Measurements from ENCODE around the gene DNAJB14. TPM values are rescaled to one million over a fixed set of nuclear protein-coding genes. Genes with fewer than 3 reads are reported as not detected.

DNAJB14 gene
- total RNA-seq, 1 experiment from 2014 or later: 41.0 TPM

GRCh38 chr4:99861120-99861905 lies 85.1 kb downstream of the DNAJB14 start:
- H3T11ph ChIP-seq (ENCODE audit: low read length): no peak overlapping the region
- H3K18ac ChIP-seq (ENCODE audit: insufficient read length, low read depth, low read length): no peak overlapping the region
- no peaks in the 10 kb centered on the region for H3K36me3 Mint-ChIP-seq (ENCODE audit: insufficient read depth in 1 of 3, low read depth in 3 of 3)
- TF ChIP-seq CTCF (conservative IDR thresholded peaks at IDR 0.05): no peak
- no peaks in the 10 kb centered on the region for H3K79me1 ChIP-seq (ENCODE audit: insufficient read depth, low read depth, low read length, poor library complexity, severe bottlenecking)
- no peaks in the 10 kb centered on the region for H3K9me3 ChIP-seq (ENCODE audit: control insufficient read depth, low read depth, low read length)
- no peak overlapping the region for H2BK20ac ChIP-seq (ENCODE audit: low read depth, low read length, poor library complexity, severe bottlenecking)
- WGBS (ENCODE audit: extremely low coverage, insufficient read length, low lambda C conversion rate): no CpG with 5 or more reads among the region's 5 CpGs
- H3K4me2 ChIP-seq (ENCODE audit: insufficient read depth, insufficient read length, low read length): no peak overlapping the region
- DNase-seq: no peak
- no peak overlapping the region for H3K27ac Mint-ChIP-seq
- no peak overlapping the region for H2AK5ac ChIP-seq (ENCODE audit: insufficient read length, low read length)
- no peaks in the 10 kb centered on the region for H3K23me2 ChIP-seq (ENCODE audit: insufficient read length, low read depth, low read length, poor library complexity, severe bottlenecking)
- H3K4ac ChIP-seq (ENCODE audit: low read depth, low read length): no peak overlapping the region
- H2BK120ac ChIP-seq (ENCODE audit: low read depth, low read length, poor library complexity, severe bottlenecking): no peak overlapping the region
- no peak overlapping the region for H2AFZ ChIP-seq (ENCODE audit: low read length)
- H3K27ac ChIP-seq (ENCODE audit: insufficient read length, low read depth, low read length): no peak overlapping the region
- no peaks in the 10 kb centered on the region for H3K27me3 Mint-ChIP-seq (ENCODE audit: low read depth)
- H3K79me2 ChIP-seq (ENCODE audit: insufficient read depth, low read length): no peaks in the 10 kb centered on the region
- no peaks in the 10 kb centered on the region for H3K4me1 ChIP-seq (ENCODE audit: insufficient read depth, low read length)
- H2BK15ac ChIP-seq (ENCODE audit: low read depth, low read length): no peak overlapping the region
- no peaks in the 10 kb centered on the region for H4K20me1 ChIP-seq (ENCODE audit: control insufficient read depth, insufficient read depth, insufficient read length)
- no peak overlapping the region for H4K91ac ChIP-seq (ENCODE audit: insufficient read length, low read depth, low read length)
- no peak overlapping the region for H3K23ac ChIP-seq (ENCODE audit: insufficient read length, low read depth, low read length)
- H4K8ac ChIP-seq (replicated peaks; ENCODE audit: insufficient read length, low read depth, low read length): no peak overlapping the region
- no peaks in the 10 kb centered on the region for H3K9me3 Mint-ChIP-seq
- no peak overlapping the region for H3K9ac ChIP-seq (ENCODE audit: extremely low read depth, insufficient read length, low read length)
- no peak overlapping the region for H3K56ac ChIP-seq (ENCODE audit: insufficient read length, low read depth, low read length)
- H3K14ac ChIP-seq (ENCODE audit: insufficient read depth, low read length): no peak overlapping the region
- H3K27me3 ChIP-seq (ENCODE audit: insufficient read depth, low read length): no peaks in the 10 kb centered on the region
- H4K5ac ChIP-seq (ENCODE audit: insufficient read length, low read depth, low read length): no peak overlapping the region
- H3K4me3 Mint-ChIP-seq: no peak overlapping the region
- H2BK5ac ChIP-seq (ENCODE audit: insufficient read length, low read length): no peak overlapping the region
- H3K4me1 Mint-ChIP-seq: peaks cover 3 to 8% of the 10 kb centered on the region in 2 experiments
- H2BK12ac ChIP-seq (ENCODE audit: insufficient read length, low read depth, low read length): no peak overlapping the region
